Calu3 (cell line): ENCODE data around the gene LGALS12. TPM values are rescaled to one million over a fixed set of nuclear protein-coding genes. Genes with fewer than 3 reads are reported as not detected.

Source experiments
- BruUV-seq: library from RNA; stranded (reverse); fragments of 400-500 nt; replicated peaks from 2 replicates; lab custom pipeline; 2021; lab: Mats Ljungman, UMichigan
- CTCF ChIA-PET: fragments of 300-600 bp; sonication (Branson Sonifier 250); formaldehyde crosslinking; loops from one replicate; lab custom pipeline; 2022; ENCODE audit warnings: antibody characterized with exemption; lab: Charles Lee
- DNase-seq: peaks from one replicate; pipeline ENCODE4 v3.0.0; 2022
- H3K27ac Mint-ChIP-seq: one replicate; pipeline ENCODE4 v1.8.0; 2022; ENCODE audit warnings: mixed read lengths; ENCODE audit not compliant: unreplicated experiment
- H3K27me3 Mint-ChIP-seq: one replicate; pipeline ENCODE4 v1.8.0; 2022; ENCODE audit warnings: mixed read lengths; ENCODE audit not compliant: unreplicated experiment
- H3K36me3 Mint-ChIP-seq: one replicate; pipeline ENCODE4 v1.8.0; 2022; ENCODE audit warnings: mild to moderate bottlenecking, moderate library complexity, mixed read lengths; ENCODE audit not compliant: insufficient read depth, unreplicated experiment
- H3K4me1 Mint-ChIP-seq: one replicate; pipeline ENCODE4 v1.8.0; 2022; ENCODE audit warnings: mild to moderate bottlenecking, low read depth, mixed read lengths; ENCODE audit not compliant: unreplicated experiment
- H3K4me3 Mint-ChIP-seq: one replicate; pipeline ENCODE4 v1.8.0; 2022; ENCODE audit warnings: mild to moderate bottlenecking, low read depth, moderate library complexity, mixed read lengths; ENCODE audit not compliant: unreplicated experiment
- H3K9me3 Mint-ChIP-seq: one replicate; pipeline ENCODE4 v1.8.0; 2022; ENCODE audit warnings: low read depth, mixed read lengths; ENCODE audit not compliant: unreplicated experiment
- intact Hi-C: fragments of 100-400 bp; cut with micrococcal nuclease; formaldehyde crosslinking; loops from one replicate; pipeline ENCODE4 v1.10.0; 2022; ENCODE audit not compliant: unreplicated experiment
- total RNA-seq: library from RNA; stranded (reverse); gene quantifications from 2 replicates; pipeline ENCODE4 v1.2.3, GENCODE V29; 2022
- TF ChIP-seq, protein P1 (sequence below): fragments of 200-600 bp; IDR thresholded peaks from one replicate; pipeline ENCODE4 v1.8.0; 2022; ENCODE audit warnings: antibody characterized with exemption; ENCODE audit not compliant: unreplicated experiment

LGALS12 gene
- total RNA-seq, 1 experiment from 2014 or later, result not detected

DNA sequence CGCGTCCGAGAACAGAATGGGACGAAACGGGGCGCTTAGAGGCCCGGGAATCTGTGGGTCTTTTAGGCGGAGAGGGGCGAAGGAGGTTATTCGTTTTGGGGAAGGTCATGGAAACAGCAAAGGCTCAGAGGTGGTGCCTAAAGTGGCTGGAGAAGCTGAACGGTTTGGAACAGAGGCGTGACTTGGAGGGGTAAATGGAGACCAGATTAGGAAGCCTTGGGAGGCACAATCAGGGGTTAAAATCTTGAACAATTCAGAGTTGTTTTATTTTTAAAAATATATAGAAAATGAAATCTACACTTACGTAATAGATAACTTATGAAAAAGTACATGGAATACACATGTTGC is 14.7 kb upstream of the LGALS12 start:
- peak overlapping the region; percentile 86 for H3K4me3 Mint-ChIP-seq
- peaks cover 52% of the 10 kb centered on the region for H3K4me1 Mint-ChIP-seq
- H3K27ac Mint-ChIP-seq, result no peak overlapping the region
- H3K36me3 Mint-ChIP-seq, result no peaks in the 10 kb centered on the region
- peaks cover 5% of the 10 kb centered on the region for H3K9me3 Mint-ChIP-seq
- CTCF ChIA-PET, result interaction anchor here (0.7 to 3.8 kb wide), 4 partner anchors 11 to 112 kb away, joined by 4 to 20 read pairs (median 6); no protein-coding TSS in a partner anchor
- no TSS peak for BruUV-seq
- DNase-seq, result no peak
- H3K27me3 Mint-ChIP-seq, result no peaks in the 10 kb centered on the region
- intact Hi-C loops, result no loop called here
- TF ChIP-seq, protein P1, sequence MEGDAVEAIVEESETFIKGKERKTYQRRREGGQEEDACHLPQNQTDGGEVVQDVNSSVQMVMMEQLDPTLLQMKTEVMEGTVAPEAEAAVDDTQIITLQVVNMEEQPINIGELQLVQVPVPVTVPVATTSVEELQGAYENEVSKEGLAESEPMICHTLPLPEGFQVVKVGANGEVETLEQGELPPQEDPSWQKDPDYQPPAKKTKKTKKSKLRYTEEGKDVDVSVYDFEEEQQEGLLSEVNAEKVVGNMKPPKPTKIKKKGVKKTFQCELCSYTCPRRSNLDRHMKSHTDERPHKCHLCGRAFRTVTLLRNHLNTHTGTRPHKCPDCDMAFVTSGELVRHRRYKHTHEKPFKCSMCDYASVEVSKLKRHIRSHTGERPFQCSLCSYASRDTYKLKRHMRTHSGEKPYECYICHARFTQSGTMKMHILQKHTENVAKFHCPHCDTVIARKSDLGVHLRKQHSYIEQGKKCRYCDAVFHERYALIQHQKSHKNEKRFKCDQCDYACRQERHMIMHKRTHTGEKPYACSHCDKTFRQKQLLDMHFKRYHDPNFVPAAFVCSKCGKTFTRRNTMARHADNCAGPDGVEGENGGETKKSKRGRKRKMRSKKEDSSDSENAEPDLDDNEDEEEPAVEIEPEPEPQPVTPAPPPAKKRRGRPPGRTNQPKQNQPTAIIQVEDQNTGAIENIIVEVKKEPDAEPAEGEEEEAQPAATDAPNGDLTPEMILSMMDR, result no peak

DNA sequence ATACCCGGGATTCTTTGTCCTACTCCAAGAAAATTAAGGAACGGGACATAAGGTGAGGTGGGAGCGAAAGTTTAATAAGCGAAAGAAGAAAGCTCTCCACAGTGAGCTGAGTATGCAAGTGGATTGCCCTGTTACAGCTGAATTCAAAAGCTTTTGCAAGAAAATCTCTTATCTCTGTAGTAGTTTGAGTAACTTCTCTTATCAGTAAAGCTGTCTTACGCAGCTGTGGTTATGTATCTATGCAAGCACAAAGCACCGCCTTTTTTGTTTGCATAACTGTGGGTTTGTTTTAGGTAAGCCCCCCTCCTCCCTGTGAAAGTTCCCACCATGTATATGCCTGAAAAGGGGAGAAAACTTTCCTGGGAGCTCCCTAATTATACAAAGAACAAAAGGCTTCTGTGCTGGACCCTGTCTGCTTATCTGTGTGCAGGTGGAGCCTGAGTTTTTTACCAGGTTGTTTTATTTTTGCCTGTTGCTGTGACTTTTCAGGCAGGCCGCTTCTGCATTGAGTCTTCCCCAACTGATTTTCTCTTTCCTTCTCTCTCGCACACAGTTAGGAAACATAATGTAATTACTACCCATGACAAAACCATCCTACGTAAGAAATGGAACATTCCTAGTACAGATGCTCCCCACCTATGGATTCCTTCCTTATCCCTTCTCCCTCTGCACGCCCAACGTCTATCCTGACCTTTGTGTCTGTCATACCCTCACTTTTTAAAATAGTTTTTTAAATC is 14.1 kb upstream of the LGALS12 start:
- no peaks in the 10 kb centered on the region for H3K36me3 Mint-ChIP-seq
- peaks cover 52% of the 10 kb centered on the region for H3K4me1 Mint-ChIP-seq

DNA sequence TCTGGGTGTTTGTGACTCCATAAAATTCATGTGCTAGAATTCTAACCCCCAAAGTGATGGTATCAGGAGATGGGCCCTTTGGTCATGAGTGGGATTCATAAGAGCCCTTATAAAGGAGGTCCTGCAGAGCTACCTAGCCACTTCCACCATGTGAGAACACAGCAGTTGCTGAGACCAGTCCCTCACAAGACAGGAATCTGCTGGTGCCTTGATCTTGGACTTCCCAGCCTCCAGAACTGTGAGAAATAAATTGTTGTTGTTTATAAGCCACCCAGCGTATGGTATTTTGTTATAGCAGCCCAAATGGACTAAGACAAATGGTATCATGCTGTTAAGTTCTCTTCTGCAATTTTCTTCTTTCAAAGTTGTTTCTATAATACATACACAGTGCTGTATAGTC is 13.4 kb upstream of the LGALS12 start:
- TF ChIP-seq, protein P1, result no peak
- H3K27me3 Mint-ChIP-seq, result no peaks in the 10 kb centered on the region
- no peak overlapping the region for H3K4me3 Mint-ChIP-seq
- H3K4me1 Mint-ChIP-seq, result peaks cover 52% of the 10 kb centered on the region
- H3K27ac Mint-ChIP-seq, result no peak overlapping the region
- CTCF ChIA-PET, result interaction anchor here (1.1 to 1.2 kb wide), 2 partner anchors 16 to 111 kb away, joined by 4 to 6 read pairs; no protein-coding TSS in a partner anchor
- intact Hi-C loops, result no loop called here
- H3K36me3 Mint-ChIP-seq, result no peaks in the 10 kb centered on the region
- no peak for DNase-seq
- no TSS peak for BruUV-seq
- H3K9me3 Mint-ChIP-seq, result peaks cover 10% of the 10 kb centered on the region

More for the DNA sequence above, 14.1 kb upstream of the LGALS12 start:
- H3K9me3 Mint-ChIP-seq, result peaks cover 10% of the 10 kb centered on the region
- DNase-seq, result no peak
- TF ChIP-seq, protein P1, result no peak
- no peaks in the 10 kb centered on the region for H3K27me3 Mint-ChIP-seq
- CTCF ChIA-PET, result interaction anchor here (0.7 to 3.8 kb wide), 4 partner anchors 11 to 111 kb away, joined by 4 to 20 read pairs (median 6); no protein-coding TSS in a partner anchor
- BruUV-seq, result no TSS peak
- intact Hi-C loops, result no loop called here
- no peak overlapping the region for H3K27ac Mint-ChIP-seq
- peak overlapping the region; percentile 86 for H3K4me3 Mint-ChIP-seq

DNA sequence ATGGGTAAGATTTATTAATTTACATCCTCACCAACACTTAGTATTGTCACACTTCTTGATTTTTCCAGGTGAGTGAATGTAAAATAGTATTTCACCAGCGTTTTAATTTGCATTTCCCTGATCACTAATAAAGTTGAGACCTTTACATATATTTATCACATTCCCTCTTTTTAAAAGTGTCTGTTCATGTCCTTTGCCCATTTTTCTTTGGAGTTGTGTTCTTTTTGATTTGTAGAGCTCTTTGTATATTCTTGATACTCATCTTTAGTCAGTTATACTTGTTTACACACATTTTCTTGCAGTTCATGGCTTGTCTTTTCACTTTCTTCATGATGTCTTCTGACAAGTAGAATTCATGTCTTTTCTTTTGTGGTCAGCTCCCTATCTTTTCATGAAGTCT is 12.8 kb upstream of the LGALS12 start:
- Mint-ChIP-seq H3K4me1 (peaks cover 52% of the 10 kb centered on the region), H3K4me3 (no peak overlapping the region), H3K27me3 (no peaks in the 10 kb centered on the region), H3K36me3 (no peaks in the 10 kb centered on the region), H3K27ac (no peak overlapping the region), H3K9me3 (peaks cover 14% of the 10 kb centered on the region)
- intact Hi-C loops, result no loop called here
- no TSS peak for BruUV-seq
- CTCF ChIA-PET, result interaction anchor here (0.7 kb wide), 1 partner anchor 87 kb away, joined by 4 read pairs; no protein-coding TSS in a partner anchor
- TF ChIP-seq, protein P1, result no peak
- DNase-seq, result no peak
